GM18502 (cell line): Measurements from ENCODE around the gene SUCNR1.
"Not testable (repeated sequence)": the region's sequence is repeated elsewhere in the genome, so short reads cannot be mapped to it uniquely, and the experiment has no call there.

Source experiments
- ATAC-seq: cut with Tn5 transposase; IDR thresholded peaks from one replicate; pipeline ENCODE4 v1.9.1; 2021; ENCODE audit warnings: mild to moderate bottlenecking; ENCODE audit not compliant: unreplicated experiment, poor library complexity

Gene SUCNR1

DNA sequence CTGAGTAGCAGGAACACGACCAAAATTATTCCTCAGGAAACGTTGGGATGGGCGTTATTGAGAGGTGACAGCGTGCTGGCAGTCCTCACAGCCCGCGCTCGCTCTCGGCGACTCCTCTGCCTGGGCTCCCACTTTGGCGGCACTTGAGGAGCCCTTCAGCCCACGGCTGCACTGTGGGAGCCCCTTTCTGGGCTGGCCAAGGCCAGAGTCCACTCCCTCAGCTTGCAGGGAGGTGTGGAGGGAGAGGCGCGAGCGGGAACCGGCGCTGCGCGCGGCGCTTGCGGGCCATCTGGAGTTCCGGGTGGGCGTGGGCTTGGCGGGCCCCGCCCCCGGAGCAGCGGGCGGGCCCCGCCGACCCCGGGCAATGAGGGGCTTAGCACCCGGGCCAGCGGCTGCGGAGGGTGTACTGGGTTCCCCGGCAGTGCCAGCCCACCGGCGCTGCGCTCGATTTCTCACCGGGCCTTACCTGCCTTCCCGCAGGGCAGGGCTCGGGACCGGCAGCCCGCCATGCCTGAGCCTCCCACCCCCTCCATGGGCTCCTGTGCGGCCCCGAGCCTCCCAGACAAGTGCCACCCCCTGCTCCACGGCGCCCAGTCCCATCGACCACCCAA lies 54.6 kb downstream of the SUCNR1 start:
- not testable (repeated sequence) for ATAC-seq

- ATAC-seq = no peak
These were observed 57.7 kb downstream of the SUCNR1 start for GRCh38 chr3:151931171-151931570.

DNA sequence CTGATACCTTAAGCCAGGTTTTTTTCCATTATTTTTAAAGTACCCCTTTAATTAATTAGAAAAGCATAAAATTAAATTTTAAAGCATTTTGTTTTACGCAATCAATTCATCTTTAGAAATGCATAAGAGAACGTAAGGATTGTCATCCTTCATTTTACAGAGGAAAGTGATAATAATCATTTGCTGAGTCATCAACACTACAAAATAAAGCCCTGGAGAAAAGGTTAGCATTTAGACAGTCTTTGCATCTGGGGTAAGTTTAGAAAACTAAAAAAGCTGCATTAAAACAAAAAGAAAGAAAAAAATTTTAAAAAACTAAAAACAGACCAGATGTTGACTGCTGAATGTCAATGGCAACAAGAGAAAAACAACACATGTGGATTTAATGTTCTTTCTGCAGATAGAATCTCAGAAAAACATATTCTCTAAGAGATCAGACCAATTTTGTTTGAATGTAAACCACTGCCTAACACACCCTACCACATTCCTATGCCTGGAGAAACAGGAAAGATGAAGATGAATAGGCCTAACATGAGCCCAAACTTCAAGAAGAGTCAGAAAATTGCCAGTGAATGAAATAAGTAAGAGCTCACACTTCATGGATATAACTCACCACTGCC lies 59.9 kb downstream of the SUCNR1 start:
- ATAC-seq = no peak
